K562 (cell line): ENCODE data around the gene PLEKHA6. TPM values are rescaled to one million over a fixed set of nuclear protein-coding genes. Genes with fewer than 3 reads are reported as not detected.

Experiments
- BRD9 ChIP-seq: fragments of 450-650 bp; IDR thresholded peaks from 2 replicates; pipeline ENCODE4 v1.6.1; 2018; ENCODE audit warnings: low read depth; ENCODE audit not compliant: partially characterized antibody
- CBX2 ChIP-seq: fragments of 200-600 bp; sonication (generic); IDR thresholded peaks from one replicate; pipeline ENCODE4 v1.6.1; 2012; ENCODE audit warnings: mild to moderate bottlenecking, low read length, inconsistent platforms; ENCODE audit not compliant: insufficient read depth, poor library complexity, severe bottlenecking
- EGR1 ChIP-seq: fragments of 450-650 bp; conservative IDR thresholded peaks from 2 replicates; pipeline ENCODE4 v1.6.1; 2017; ENCODE audit warnings: mild to moderate bottlenecking
- FOXJ2 ChIP-seq: fragments of 200-800 bp; sonication (Bioruptor generic); IDR thresholded peaks from 2 replicates; pipeline ENCODE4 v1.6.1; 2016; ENCODE audit warnings: missing genetic modification characterization, missing compliant biosample characterization
- FOXJ3 ChIP-seq: sonication (generic); formaldehyde crosslinking; IDR thresholded peaks from 2 replicates; pipeline ENCODE4 v1.4.0; 2020; ENCODE audit warnings: mild to moderate bottlenecking, missing genetic modification reagents
- FOXK2 ChIP-seq, 2 experiments: fragments of 450-650 bp; IDR thresholded peaks in 1 of 2; conservative IDR thresholded peaks in 1 of 2; 2 replicates each; pipeline ENCODE4 v1.6.1; 2016; ENCODE audit warnings: low read depth in 2 of 2, mild to moderate bottlenecking in 1 of 2
- JUN ChIP-seq, 2 experiments: sonication (generic) in 1 of 2; formaldehyde crosslinking in 1 of 2; IDR thresholded peaks; 2 replicates each; pipeline versions ENCODE4 v1.6.1 to v1.8.0; 2012 to 2022; ENCODE audit warnings: borderline replicate concordance in 2 of 2, mild to moderate bottlenecking in 2 of 2, improper control_type of control experiment in 1 of 2, low read depth in 1 of 2, low read length in 1 of 2, missing genetic modification reagents in 1 of 2
- KLF1 ChIP-seq: fragments of 450-650 bp; IDR thresholded peaks from 2 replicates; pipeline ENCODE4 v1.6.1; 2016; ENCODE audit warnings: missing genetic modification characterization, missing compliant biosample characterization
- PHTF2 ChIP-seq: fragments of 250-450 bp; sonication (Bioruptor Pico); IDR thresholded peaks from 2 replicates; pipeline ENCODE4 v1.5.0; 2021; ENCODE audit warnings: mild to moderate bottlenecking
- RCOR1 ChIP-seq, 2 experiments: IDR thresholded peaks; 2 replicates each; pipeline ENCODE4 v1.6.1; 2012; ENCODE audit warnings: low read depth in 2 of 2, low read length in 2 of 2, borderline replicate concordance in 1 of 2, improper control_type of control experiment in 1 of 2
- SIRT6 ChIP-seq: IDR thresholded peaks from one replicate; pipeline ENCODE4 v1.6.1; 2012; ENCODE audit warnings: low read depth, mild to moderate bottlenecking, control low read depth, inconsistent platforms, low read length, moderate library complexity
- SNIP1 ChIP-seq: fragments of 450-650 bp; IDR thresholded peaks from 2 replicates; pipeline ENCODE4 v1.7.1; 2017; ENCODE audit warnings: low read depth, mild to moderate bottlenecking
- ZBTB40 ChIP-seq, 2 experiments: fragments of 450-650 bp in 1 of 2; sonication (generic) in 1 of 2; formaldehyde crosslinking in 1 of 2; IDR thresholded peaks; 2 replicates each; pipeline versions ENCODE4 v1.7.1 to v1.9.0; 2016 to 2022; ENCODE audit warnings: inconsistent platforms in 1 of 2, mild to moderate bottlenecking in 1 of 2, missing genetic modification reagents in 1 of 2
- ZNF764 ChIP-seq: fragments of 250-450 bp; sonication (Bioruptor Pico); IDR thresholded peaks from 2 replicates; pipeline ENCODE4 v1.4.0; 2020; ENCODE audit warnings: low read depth, mild to moderate bottlenecking, moderate library complexity
- polyA plus RNA-seq, 8 experiments: library from polyadenylated mRNA; depleted of rRNA in 4 of 8; stranded (reverse) in 5 of 8; unstranded in 3 of 8; fragments of >200 nt; fragmentation: Nextera tagmentation in 2 of 8; fragmentation: Illumina TruSeq in 1 of 8; extraction: Ambion mirVana in 2 of 8; extraction: Trizol in 1 of 8; gene quantifications; 2 replicates each; pipeline versions ENCODE4 v1.2.1 to v1.2.3, GENCODE V29; 2011 to 2014; ENCODE audit warnings: inconsistent platforms in 1 of 8, missing spikeins in 1 of 8
- total RNA-seq, 7 experiments: library from RNA; depleted of rRNA in 6 of 7; stranded (reverse); fragments of >200 nt in 6 of 7; fragmentation: Illumina TruSeq in 2 of 7; extraction: Trizol in 2 of 7; gene quantifications; 2 replicates each; pipeline versions ENCODE4 v1.2.1 to v1.2.3, GENCODE V29; 2011 to 2021; ENCODE audit warnings: low replicate concordance in 1 of 7
- TF ChIP-seq, protein P1 (sequence below): sonication (generic); formaldehyde crosslinking; IDR thresholded peaks from 2 replicates; pipeline ENCODE4 v1.8.1; 2023; ENCODE audit warnings: mild to moderate bottlenecking, missing genetic modification reagents

PLEKHA6 gene
- total and polyA plus RNA-seq, 9 of the 15 experiments (the other 6 are each of a cell fraction or from before 2014, with no cell fraction given) = under 0.01 to 0.33 (median 0.01) TPM; not detected in 4

DNA sequence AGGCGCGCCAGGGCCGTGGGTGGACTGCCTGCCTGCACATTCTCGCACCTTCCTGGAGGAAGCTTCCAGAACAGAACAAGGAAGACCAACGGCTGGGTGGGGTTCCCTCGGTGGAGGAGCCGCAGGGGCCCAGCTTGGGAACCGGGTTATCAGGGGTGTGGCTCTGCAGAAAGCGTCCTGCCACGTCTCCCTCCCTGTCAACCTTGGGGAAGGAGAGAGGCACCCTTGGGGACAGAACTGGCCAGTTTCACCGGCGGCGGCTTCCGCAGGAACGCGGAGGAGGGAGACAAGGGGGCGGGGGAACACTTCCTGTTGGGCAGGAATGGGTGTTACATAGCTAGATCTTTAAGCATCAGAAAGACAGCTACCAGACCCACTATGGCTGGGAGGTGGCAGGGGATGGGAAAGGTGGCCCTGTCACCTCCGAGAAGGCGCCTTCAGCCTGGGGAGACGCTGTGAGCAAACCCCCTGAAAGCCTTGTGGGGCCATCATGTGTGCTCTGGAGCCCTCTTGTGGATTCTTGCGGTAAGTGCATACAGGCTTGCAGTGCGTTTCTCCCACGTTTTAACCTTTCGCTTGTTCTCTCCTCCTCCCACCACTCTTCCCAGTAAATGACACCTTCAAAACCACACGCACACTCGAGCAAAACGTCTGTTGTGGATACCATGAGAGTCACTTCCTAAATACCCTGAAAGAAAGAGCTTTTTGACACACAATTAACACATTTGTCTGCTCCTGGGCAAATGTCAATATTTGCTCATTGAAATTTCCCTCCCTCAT is 3.8 kb upstream of the PLEKHA6 start (continued):
- peak; percentile 90 for TF ChIP-seq ZBTB40 (IDR thresholded peaks at IDR 0.05)
- TF ChIP-seq ZBTB40 (CRISPR knock-in tag; IDR thresholded peaks at IDR 0.05) = no peak
- TF ChIP-seq BRD9 = peak; percentile 93
- TF ChIP-seq KLF1 (tag) = peak; percentile 21; the same call in 1 of the 2 replicates
- TF ChIP-seq CBX2 = no peak
- TF ChIP-seq, protein P1, sequence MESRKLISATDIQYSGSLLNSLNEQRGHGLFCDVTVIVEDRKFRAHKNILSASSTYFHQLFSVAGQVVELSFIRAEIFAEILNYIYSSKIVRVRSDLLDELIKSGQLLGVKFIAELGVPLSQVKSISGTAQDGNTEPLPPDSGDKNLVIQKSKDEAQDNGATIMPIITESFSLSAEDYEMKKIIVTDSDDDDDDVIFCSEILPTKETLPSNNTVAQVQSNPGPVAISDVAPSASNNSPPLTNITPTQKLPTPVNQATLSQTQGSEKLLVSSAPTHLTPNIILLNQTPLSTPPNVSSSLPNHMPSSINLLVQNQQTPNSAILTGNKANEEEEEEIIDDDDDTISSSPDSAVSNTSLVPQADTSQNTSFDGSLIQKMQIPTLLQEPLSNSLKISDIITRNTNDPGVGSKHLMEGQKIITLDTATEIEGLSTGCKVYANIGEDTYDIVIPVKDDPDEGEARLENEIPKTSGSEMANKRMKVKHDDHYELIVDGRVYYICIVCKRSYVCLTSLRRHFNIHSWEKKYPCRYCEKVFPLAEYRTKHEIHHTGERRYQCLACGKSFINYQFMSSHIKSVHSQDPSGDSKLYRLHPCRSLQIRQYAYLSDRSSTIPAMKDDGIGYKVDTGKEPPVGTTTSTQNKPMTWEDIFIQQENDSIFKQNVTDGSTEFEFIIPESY (CRISPR knock-in tag) = peak; percentile 46
- TF ChIP-seq SIRT6 = no peak
- TF ChIP-seq JUN (IDR thresholded peaks at IDR 0.05; ENCODE audit: borderline replicate concordance, low read depth, low read length) = no peak
- no peak for TF ChIP-seq JUN (CRISPR knock-in tag; IDR thresholded peaks at IDR 0.05; ENCODE audit: borderline replicate concordance)
- TF ChIP-seq RCOR1 (IDR thresholded peaks at IDR 0.05; ENCODE audit: borderline replicate concordance in 1 of 2, low read depth in 2 of 2, low read length in 2 of 2) = peak in 1 of 2 experiments; percentile 11; a peak in 1 of 4 replicates
- TF ChIP-seq ZNF764 = no peak
- peak; percentile 41; the same call in 1 of the 2 replicates for TF ChIP-seq FOXJ2 (tag)
- no peak for TF ChIP-seq FOXJ3 (CRISPR knock-in tag)
- TF ChIP-seq FOXK2 (conservative IDR thresholded peaks at IDR 0.05 in 1 of 2, IDR thresholded peaks at IDR 0.05 in 1 of 2; ENCODE audit: low read depth in 2 of 2) = 0 out of 4 replicates have a peak, but pooled peaks of 1 of the 2 experiments have one; percentile 57
- peak; percentile 84 for TF ChIP-seq EGR1
- TF ChIP-seq SNIP1 = peak; percentile 36; the same call in 1 of the 2 replicates
- no peak for TF ChIP-seq PHTF2 (CRISPR knock-in tag)
